Pancreas (tissue), 10 donors: ENCODE results near the gene MED25. TPM values are rescaled to one million over a fixed set of nuclear protein-coding genes. Genes with fewer than 3 reads are reported as not detected.

Source experiments
- ATAC-seq, 4 donors: fragments of 200-7000 bp; cut with Tn5 transposase; one replicate each; pipeline versions ENCODE4 v1.8.0 to v1.9.1; 2020; ENCODE audit warnings: mild to moderate bottlenecking in 4 of 4, moderate library complexity in 4 of 4
- DNase-seq, 6 donors: peaks; one replicate each; pipeline ENCODE4 v3.0.0-alpha.2; 2020
- FAIRE-seq: peaks from 2 replicates; lab custom pipeline; 2012; peaks lifted over from hg19 to GRCh38; lab: Jason Lieb, UNC
- H3K27ac ChIP-seq, 4 donors: fragments of 200-600 bp; sonication (generic); 1 replicate in 3 of 4; 2 replicates in 1 of 4; pipeline versions ENCODE4 v1.5.0 to v1.8.0; 2020
- H3K27me3 ChIP-seq, 4 donors: fragments of 200-600 bp; one replicate each; pipeline ENCODE4 v1.8.0; 2021
- H3K36me3 ChIP-seq, 3 donors: fragments of 200-600 bp; sonication (generic) in 1 of 3; one replicate each; pipeline versions ENCODE4 v1.5.0 to v1.8.0; 2020 to 2021
- H3K4me1 ChIP-seq, 3 donors: fragments of 200-600 bp; one replicate each; pipeline ENCODE4 v1.8.0; 2021
- H3K4me3 ChIP-seq, 4 donors: fragments of 200-600 bp; sonication (generic) in 2 of 4; one replicate each; pipeline versions ENCODE4 v1.5.0 to v1.8.0; 2020 to 2021
- H3K9me3 ChIP-seq, 4 donors: fragments of 200-600 bp; one replicate each; pipeline ENCODE4 v1.8.0; 2021
- WGBS, 2 donors: extraction: QIAGEN DNeasy Blood & Tissue Kit; methylation state at CpG; one replicate each; pipeline ENCODE4 v1.1.7; 2013; 5-methylcytosine and 5-hydroxymethylcytosine counted together
- intact Hi-C, 3 donors: fragments of 100-400 bp; cut with DNase I; formaldehyde crosslinking; loops; one replicate each; pipeline versions ENCODE4 v1.11.1 to v1.14.2; 2022
- polyA plus RNA-seq, 2 donors: library from polyadenylated mRNA; stranded (reverse); fragments of 200-250 nt; gene quantifications; one replicate each; pipeline ENCODE4 v1.2.3, GENCODE V29; 2013
- total RNA-seq, 6 donors: library from RNA; stranded (reverse); fragmentation: NEBNext Ultra II Directional in 4 of 6; extraction: Animal tissue kit (Norgen Biotek cat#: 25700) in 4 of 6; gene quantifications; one replicate each; pipeline versions ENCODE4 v1.2.1 to v1.2.4, GENCODE V29; 2021 to 2023
- TF ChIP-seq, protein P1 (sequence below), 4 donors: fragments of 200-600 bp; sonication (generic) in 3 of 4; IDR thresholded peaks; one replicate each; pipeline versions ENCODE4 v1.5.0 to v1.8.0; 2021; ENCODE audit warnings: antibody characterized with exemption in 4 of 4
- donor health status: healthy with polysubstance abuse.
- donor health status: DM: no; HTN: no; CAD: no; lungs with moderate emphysema.
- donor health status: DM: no; HTN: no; CAD: no.
- donor health status: control.
- donor health status: control.
- donor health status: Bipolar disorder and iron deficiency.
- donor health status: DM: yes; HTN: yes; CAD: no.
- donor health status: DM: no; HTN: no; CAD: no.
- donor health status: DM: no; HTN: no; CAD: no.
- donor health status: DM: yes; HTN: yes; CAD: no.

MED25 gene
- total and polyA plus RNA-seq, 8 donors: 19.4 to 60.0 (median 27.8) TPM

DNA sequence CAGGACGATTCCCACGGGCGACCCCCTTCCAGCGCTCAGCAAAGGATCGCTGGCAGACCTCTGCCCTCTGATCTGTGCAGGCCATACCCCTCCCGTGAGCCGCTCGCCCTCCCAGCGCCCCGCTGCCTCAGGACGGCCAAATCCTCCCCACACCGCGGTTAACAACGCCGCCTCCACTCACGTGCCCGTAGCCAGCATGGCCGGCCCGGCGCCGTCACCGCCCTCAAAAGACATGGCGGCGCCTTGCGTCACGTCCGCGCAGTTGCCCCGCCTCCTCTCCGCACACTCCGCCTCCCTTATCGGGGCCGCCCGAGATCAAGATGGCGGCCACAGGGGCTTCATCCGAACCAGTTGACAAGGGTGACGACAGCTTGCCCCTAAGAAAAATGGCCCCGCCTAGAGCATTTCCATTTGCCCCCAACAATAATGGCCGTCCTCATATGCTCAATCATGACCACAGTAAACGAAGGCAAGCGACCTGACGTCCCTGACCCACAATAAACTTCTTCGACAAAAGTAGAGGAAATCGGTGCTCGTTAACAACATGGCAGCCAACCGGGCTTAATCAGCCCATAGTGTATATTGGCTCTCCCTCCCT, 58.4 kb downstream of the MED25 start:
- FAIRE-seq (peak; percentile 92), DNase-seq (peak; percentile 97 to 99 (median 98)), ATAC-seq (peak; percentile 72 to 83 (median 78))
- H3K27me3 ChIP-seq: no peaks in the 10 kb centered on the region
- H3K4me3 ChIP-seq: peak overlapping the region; percentile 62 to 85 (median 76)
- peaks cover 0 to 17% (median 15%) of the 10 kb centered on the region in 3 donors for H3K36me3 ChIP-seq
- H3K9me3 ChIP-seq: no peaks in the 10 kb centered on the region
- intact Hi-C loops: no loop called here
- H3K27ac ChIP-seq: peak overlapping the region; percentile 90 to 98 (median 96)
- TF ChIP-seq, protein P1, sequence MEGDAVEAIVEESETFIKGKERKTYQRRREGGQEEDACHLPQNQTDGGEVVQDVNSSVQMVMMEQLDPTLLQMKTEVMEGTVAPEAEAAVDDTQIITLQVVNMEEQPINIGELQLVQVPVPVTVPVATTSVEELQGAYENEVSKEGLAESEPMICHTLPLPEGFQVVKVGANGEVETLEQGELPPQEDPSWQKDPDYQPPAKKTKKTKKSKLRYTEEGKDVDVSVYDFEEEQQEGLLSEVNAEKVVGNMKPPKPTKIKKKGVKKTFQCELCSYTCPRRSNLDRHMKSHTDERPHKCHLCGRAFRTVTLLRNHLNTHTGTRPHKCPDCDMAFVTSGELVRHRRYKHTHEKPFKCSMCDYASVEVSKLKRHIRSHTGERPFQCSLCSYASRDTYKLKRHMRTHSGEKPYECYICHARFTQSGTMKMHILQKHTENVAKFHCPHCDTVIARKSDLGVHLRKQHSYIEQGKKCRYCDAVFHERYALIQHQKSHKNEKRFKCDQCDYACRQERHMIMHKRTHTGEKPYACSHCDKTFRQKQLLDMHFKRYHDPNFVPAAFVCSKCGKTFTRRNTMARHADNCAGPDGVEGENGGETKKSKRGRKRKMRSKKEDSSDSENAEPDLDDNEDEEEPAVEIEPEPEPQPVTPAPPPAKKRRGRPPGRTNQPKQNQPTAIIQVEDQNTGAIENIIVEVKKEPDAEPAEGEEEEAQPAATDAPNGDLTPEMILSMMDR (IDR thresholded peaks at IDR 0.05): no peak
- H3K4me1 ChIP-seq: peaks cover 0 to 11% (median 8%) of the 10 kb centered on the region in 3 donors
- WGBS, 2 donors: 0% methylated on average over 46 of the region's 46 CpGs

DNA sequence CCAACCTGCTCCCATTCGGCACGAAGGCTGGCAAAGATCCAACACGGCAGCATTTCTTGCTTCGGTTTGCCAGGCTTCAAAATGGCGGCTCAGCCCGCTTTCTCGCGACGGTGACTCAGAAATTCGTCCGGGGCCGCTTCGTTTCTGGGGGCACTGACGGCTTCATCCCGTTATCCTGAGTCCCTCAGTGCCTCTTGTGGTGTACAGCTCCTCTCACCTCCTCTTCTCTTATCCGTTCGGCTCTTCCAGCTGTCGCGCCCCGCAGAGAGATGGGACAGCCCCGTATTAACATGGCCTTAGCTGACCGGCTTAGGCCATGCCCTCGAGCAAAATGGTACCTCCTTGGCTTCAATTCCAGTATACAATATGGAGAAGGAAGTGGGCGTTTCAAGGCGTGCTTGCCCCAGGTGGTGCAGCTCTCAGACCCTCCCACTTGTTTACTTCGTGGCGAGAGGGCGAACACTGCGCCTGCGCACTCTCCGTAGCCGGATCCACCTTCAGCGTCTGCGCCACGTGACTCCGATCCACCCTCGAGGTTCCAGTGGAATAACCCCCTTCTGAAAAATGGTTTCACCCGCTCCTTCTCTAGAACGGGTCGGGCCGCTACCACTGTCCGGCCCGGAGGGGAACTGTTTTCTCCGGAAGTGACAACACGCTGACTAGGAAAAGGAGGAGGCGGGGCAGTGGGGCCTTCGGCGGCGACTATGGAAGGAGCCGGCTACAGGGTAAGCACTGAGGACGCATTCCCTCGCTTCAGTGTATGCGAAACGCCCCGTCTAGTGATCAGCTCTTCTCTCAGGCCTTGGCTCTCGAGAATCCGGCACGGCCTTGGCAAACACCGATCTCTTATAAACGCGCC, 59.2 kb downstream of the MED25 start, which contains the start of the genes AKT1S1 and TBC1D17:
Gene AKT1S1 (minus strand): TSS at position 336 of the 859 bp plus-strand sequence. CDS start 4,060 bp downstream, outside the sequence.
Gene TBC1D17 (plus strand): TSS at position 683 of the 859 bp plus-strand sequence. CDS start 22 bp downstream, at position 705.
- Histone ChIP-seq H3K4me1 (peaks cover 0 to 11% (median 8%) of the 10 kb centered on the region in 3 donors), H3K9me3 (no peaks in the 10 kb centered on the region), H3K36me3 (peaks cover 0 to 23% (median 22%) of the 10 kb centered on the region in 3 donors), H3K27me3 (no peaks in the 10 kb centered on the region), H3K4me3 (peak within 1 kb of the TSS; percentile 62 to 85 (median 76)), H3K27ac (peak within 1 kb of the TSS; percentile 90 to 98 (median 96))
- TF ChIP-seq, protein P1 (IDR thresholded peaks at IDR 0.05): no peak
- 0% methylated on average over 61 of the region's 61 CpGs for WGBS, 2 donors
- ATAC-seq: peak; percentile 77 to 89 (median 81)
- peak; percentile 97 to 100 (median 99) for DNase-seq
- intact Hi-C loops: no loop called here
- peak; percentile 98 for FAIRE-seq

DNA sequence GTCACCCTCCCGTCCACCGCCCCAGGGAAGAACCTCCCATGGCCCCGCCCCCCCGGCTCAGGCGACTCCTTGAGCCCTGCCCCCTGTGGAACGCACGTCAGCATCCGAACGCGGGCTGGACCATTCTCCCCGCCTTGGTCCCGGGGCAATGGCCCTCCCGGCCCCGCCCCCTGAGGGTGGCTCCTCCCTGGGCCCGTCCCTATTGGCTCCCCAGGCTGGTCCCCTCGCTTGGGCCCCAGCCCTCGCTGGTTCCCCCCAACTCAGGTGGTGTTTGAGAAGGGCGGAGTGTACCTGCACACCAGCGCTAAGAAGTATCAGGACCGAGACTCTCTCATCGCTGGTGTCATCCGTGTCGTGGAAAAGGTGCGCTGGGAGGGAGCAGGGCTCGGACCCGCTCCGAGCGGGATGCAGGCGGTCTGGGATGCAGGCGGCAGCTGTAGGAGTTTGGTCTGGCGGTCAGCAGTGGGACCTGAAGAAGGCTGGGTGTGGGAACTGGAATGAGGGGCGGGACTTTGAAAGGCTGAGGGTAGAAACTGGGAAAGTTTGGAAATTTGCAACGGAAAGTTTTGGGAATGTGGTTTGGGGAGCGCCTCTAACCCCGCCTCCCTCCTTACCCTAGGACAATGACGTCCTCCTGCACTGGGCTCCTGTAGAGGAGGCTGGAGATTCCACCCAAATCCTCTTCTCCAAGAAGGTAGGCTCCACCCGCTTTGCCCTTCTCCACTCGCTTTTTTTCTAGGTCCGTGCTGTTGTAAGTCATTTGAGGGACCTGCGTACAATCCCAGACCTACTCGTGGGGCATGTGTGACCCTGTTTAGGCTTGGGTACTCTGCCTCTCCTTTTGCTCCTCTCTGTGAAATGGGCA, 60.0 kb downstream of the MED25 start:
- Histone ChIP-seq H3K9me3 (no peaks in the 10 kb centered on the region), H3K27ac (peak overlapping the region; percentile 90 to 98 (median 96)), H3K4me1 (peaks cover 0 to 11% (median 8%) of the 10 kb centered on the region in 3 donors), H3K27me3 (no peaks in the 10 kb centered on the region), H3K4me3 (peak overlapping the region; percentile 44 to 67 (median 55)), H3K36me3 (peaks cover 0 to 31% (median 30%) of the 10 kb centered on the region in 3 donors)
- 9 to 11% methylated on average over 41 of the region's 41 CpGs for WGBS, 2 donors
- TF ChIP-seq, protein P1 (IDR thresholded peaks at IDR 0.05): no peak
- DNase-seq: peak; percentile 95 to 99 (median 97)
- FAIRE-seq: no peak
- peak; percentile 62 to 79 (median 72) for ATAC-seq
- intact Hi-C loops: no loop called here

DNA sequence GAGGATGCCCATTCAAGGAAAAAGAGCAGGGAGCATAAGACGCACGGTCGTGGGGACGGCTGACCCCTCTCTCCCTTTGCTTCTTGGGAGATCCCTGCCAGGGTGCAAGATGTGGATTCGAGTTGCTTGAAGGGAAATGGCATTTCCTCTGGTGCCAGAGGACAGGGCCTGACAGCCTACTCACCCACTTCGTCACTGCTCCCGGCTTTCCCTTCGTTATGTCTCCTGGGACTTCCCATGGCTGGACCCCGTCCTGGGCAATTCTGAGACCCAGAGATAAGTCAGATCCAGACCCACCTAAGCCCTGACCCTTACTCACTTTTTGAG, 60.6 kb downstream of the MED25 start:
- H3K9me3 ChIP-seq: no peaks in the 10 kb centered on the region
- FAIRE-seq (no peak), DNase-seq (peak in 4 of 6 donors; percentile 33 to 50 (median 42)), ATAC-seq (no peak)
- H3K4me3 ChIP-seq: peak overlapping the region in 1 of 4 donors; percentile 62
- intact Hi-C loops: no loop called here
- H3K4me1 ChIP-seq: peaks cover 0 to 11% (median 8%) of the 10 kb centered on the region in 3 donors
- H3K27me3 ChIP-seq: no peaks in the 10 kb centered on the region
- TF ChIP-seq, protein P1 (IDR thresholded peaks at IDR 0.05): no peak
- H3K36me3 ChIP-seq: peaks cover 2 to 37% (median 36%) of the 10 kb centered on the region in 3 donors
- whole genome bisulfite sequencing, 2 donors: 80 to 83% methylated on average over 9 of the region's 9 CpGs
- no peak overlapping the region for H3K27ac ChIP-seq
